HL-60 (cell line): ENCODE measurements around the gene COQ6.
"Not testable (repeated sequence)": the region's sequence is repeated elsewhere in the genome, so short reads cannot be mapped to it uniquely, and the experiment has no call there.

ENCODE experiments used
- DNase-seq, 2 experiments: peaks; one replicate each; pipeline ENCODE4 v3.0.0-alpha.2; 2010 to 2020; ENCODE audit warnings: low read depth in 1 of 2, low spot score in 1 of 2
- H3K27ac ChIP-seq: fragments of 250-450 bp; sonication (Bioruptor Pico); replicated peaks from 2 replicates; pipeline ENCODE4 v1.5.1; 2020; ENCODE audit warnings: mild to moderate bottlenecking, moderate library complexity
- H3K27me3 ChIP-seq: fragments of 250-450 bp; sonication (Bioruptor Pico); 2 replicates; pipeline ENCODE4 v1.5.1; 2021; ENCODE audit warnings: mild to moderate bottlenecking, moderate library complexity; ENCODE audit not compliant: insufficient read depth, poor library complexity, severe bottlenecking
- H3K4me3 ChIP-seq: replicated peaks from 2 replicates; pipeline ENCODE4 v1.5.1; 2011; ENCODE audit warnings: mild to moderate bottlenecking, control low read depth, low read length; ENCODE audit not compliant: insufficient read depth
- CTCF ChIP-seq: IDR thresholded peaks from one replicate; pipeline ENCODE4 v1.5.1; 2011; ENCODE audit warnings: low read length, control low read depth, inconsistent platforms; ENCODE audit not compliant: insufficient read depth
- GABPA ChIP-seq: IDR thresholded peaks from 2 replicates; pipeline ENCODE4 v1.6.1; 2012; ENCODE audit warnings: low read depth
- POLR2AphosphoS5 ChIP-seq: IDR thresholded peaks from 2 replicates; pipeline ENCODE4 v1.6.1; 2012; ENCODE audit warnings: low read depth
- SPI1 ChIP-seq: IDR thresholded peaks from 2 replicates; pipeline ENCODE4 v1.6.1; 2012; ENCODE audit warnings: low read depth, mild to moderate bottlenecking, borderline replicate concordance
- TF ChIP-seq, protein P1 (sequence below): IDR thresholded peaks from 2 replicates; pipeline ENCODE4 v1.6.1; 2012; ENCODE audit warnings: low read depth; ENCODE audit not compliant: insufficient replicate concordance

COQ6 gene

DNA sequence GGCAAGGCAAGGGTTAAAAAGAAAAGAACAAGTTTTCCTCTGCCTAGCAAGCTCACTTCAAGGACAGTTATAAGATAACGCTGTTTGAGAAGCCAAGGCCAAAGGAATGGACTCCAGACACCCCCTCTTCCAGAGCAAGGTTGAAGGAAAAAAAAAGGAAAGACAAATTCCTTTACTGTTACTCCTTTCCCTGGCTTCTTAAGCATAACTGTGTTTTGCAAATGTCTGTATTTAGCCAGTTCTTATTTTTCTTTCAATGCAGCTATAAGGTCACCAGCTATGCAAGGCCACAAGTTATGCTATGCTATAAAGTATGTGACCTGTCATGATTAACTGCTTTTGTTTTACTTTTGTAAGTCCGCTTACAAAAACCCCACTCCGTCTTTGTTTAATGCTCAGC is 36.8 kb upstream of the COQ6 start:
- H3K27ac ChIP-seq, result no peak overlapping the region
- TF ChIP-seq GABPA, result no peak
- TF ChIP-seq SPI1, result no peak
- no peak for TF ChIP-seq POLR2AphosphoS5
- TF ChIP-seq CTCF, result no peak
- TF ChIP-seq, protein P1, sequence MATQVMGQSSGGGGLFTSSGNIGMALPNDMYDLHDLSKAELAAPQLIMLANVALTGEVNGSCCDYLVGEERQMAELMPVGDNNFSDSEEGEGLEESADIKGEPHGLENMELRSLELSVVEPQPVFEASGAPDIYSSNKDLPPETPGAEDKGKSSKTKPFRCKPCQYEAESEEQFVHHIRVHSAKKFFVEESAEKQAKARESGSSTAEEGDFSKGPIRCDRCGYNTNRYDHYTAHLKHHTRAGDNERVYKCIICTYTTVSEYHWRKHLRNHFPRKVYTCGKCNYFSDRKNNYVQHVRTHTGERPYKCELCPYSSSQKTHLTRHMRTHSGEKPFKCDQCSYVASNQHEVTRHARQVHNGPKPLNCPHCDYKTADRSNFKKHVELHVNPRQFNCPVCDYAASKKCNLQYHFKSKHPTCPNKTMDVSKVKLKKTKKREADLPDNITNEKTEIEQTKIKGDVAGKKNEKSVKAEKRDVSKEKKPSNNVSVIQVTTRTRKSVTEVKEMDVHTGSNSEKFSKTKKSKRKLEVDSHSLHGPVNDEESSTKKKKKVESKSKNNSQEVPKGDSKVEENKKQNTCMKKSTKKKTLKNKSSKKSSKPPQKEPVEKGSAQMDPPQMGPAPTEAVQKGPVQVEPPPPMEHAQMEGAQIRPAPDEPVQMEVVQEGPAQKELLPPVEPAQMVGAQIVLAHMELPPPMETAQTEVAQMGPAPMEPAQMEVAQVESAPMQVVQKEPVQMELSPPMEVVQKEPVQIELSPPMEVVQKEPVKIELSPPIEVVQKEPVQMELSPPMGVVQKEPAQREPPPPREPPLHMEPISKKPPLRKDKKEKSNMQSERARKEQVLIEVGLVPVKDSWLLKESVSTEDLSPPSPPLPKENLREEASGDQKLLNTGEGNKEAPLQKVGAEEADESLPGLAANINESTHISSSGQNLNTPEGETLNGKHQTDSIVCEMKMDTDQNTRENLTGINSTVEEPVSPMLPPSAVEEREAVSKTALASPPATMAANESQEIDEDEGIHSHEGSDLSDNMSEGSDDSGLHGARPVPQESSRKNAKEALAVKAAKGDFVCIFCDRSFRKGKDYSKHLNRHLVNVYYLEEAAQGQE, result no peak

DNA sequence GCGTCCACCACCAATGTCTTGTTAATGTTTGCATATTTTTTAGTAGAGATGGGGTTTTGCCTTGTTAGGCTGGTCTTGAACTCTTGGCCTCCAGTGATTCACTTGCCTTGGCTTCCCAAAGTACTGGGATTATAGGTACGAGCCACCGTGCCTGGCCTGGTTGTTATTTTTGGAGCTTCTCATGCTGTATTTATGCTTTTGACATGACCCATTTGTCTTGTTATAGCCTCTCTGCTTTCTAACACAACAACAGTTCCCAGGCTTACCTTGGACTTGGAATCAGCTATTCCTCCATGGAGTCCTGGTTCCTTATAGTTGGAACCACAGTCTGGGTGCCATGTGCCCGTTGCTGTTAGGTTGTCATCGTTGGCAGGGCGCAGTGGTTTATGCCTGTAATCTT is 33.8 kb upstream of the COQ6 start:
- TF ChIP-seq CTCF (no peak), GABPA (no peak), POLR2AphosphoS5 (no peak), SPI1 (no peak)
- TF ChIP-seq, protein P1, result no peak
- no peak for DNase-seq
- no peak overlapping the region for H3K4me3 ChIP-seq
- no peaks in the 10 kb centered on the region for H3K27me3 ChIP-seq
- no peak overlapping the region for H3K27ac ChIP-seq

More for the DNA sequence above, 36.8 kb upstream of the COQ6 start:
- no peak for DNase-seq
- H3K4me3 ChIP-seq, result no peak overlapping the region
- no peaks in the 10 kb centered on the region for H3K27me3 ChIP-seq

DNA sequence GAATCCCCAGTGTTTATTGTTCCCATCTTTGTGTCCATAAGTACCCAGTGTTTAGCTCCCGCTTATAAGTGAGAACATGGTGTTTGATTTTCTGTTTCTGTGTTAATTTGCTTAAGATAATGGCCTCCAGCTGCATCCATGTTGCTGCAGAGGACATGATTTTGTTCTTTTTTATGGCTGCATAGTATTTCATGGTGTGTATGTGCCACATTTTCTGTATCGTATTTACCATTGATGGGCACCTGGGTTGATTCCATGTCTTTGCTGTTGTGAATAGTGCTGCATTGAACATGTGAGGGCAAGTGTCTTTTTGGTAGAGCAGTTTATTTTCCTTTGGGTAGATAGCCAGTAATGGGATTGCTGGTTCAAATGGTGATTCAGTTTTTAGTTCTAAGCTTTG is 30.6 kb upstream of the COQ6 start:
- H3K4me3 ChIP-seq, H3K27me3 ChIP-seq, DNase-seq, H3K27ac ChIP-seq: not testable (repeated sequence)

DNA sequence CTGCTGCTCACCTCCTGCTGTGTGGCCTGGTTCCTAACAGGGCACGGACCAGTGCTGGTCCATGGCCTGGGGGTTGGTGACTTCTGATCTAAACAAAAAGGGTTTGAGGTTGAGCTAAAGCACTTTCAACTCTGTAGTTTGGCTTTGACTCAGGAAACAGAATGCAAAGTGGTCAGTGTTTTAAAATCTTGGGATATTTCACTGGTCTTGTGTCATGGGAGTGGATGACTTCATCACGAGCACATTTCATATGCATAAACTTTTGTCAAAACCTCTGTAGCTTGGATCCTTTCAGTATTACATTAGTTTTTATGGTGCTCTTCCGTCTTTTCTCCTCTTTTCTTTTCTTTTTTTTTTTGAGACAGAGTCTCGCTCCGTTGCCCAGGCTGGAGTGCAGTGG is 25.8 kb upstream of the COQ6 start:
- Histone ChIP-seq H3K4me3 (no peak overlapping the region), H3K27ac (no peak overlapping the region), H3K27me3 (no peaks in the 10 kb centered on the region)
- DNase-seq, result no peak
- TF ChIP-seq, protein P1, result no peak
